Ectodermal cell (in vitro differentiated cells): ENCODE data around the gene PPP5C.
"Not testable (repeated sequence)": the region's sequence is repeated elsewhere in the genome, so short reads cannot be mapped to it uniquely, and the experiment has no call there.

Source experiments
- H3K27ac ChIP-seq: 2 replicates; pipeline ENCODE4 v1.7.0; 2013; ENCODE audit warnings: mild to moderate bottlenecking, low read depth, low read length; ENCODE audit not compliant: insufficient read depth, poor library complexity, severe bottlenecking
- H3K27me3 ChIP-seq: 2 replicates; pipeline ENCODE4 v1.7.0; 2013; ENCODE audit warnings: mild to moderate bottlenecking, low read length; ENCODE audit not compliant: insufficient read depth, control insufficient read depth, poor library complexity, severe bottlenecking
- H3K36me3 ChIP-seq: one replicate; pipeline ENCODE4 v1.7.0; 2013; ENCODE audit warnings: low read length; ENCODE audit not compliant: control insufficient read depth, insufficient read depth
- H3K4me1 ChIP-seq: one replicate; pipeline ENCODE4 v1.7.0; 2013; ENCODE audit warnings: low read length; ENCODE audit not compliant: control insufficient read depth, insufficient read depth
- H3K4me3 ChIP-seq: 2 replicates; pipeline ENCODE4 v1.7.0; 2013; ENCODE audit warnings: low read depth, low read length, control low read depth; ENCODE audit not compliant: insufficient read depth
- H3K9me3 ChIP-seq: 2 replicates; pipeline ENCODE4 v1.7.0; 2013; ENCODE audit warnings: mild to moderate bottlenecking, low read length, moderate library complexity; ENCODE audit not compliant: control insufficient read depth
- WGBS, 2 experiments: methylation state at CpG; one replicate each; pipeline ENCODE4 v1.1.7; 2013; ENCODE audit warnings: missing lambda C conversion rate in 2 of 2; 5-methylcytosine and 5-hydroxymethylcytosine counted together

The PPP5C gene

DNA sequence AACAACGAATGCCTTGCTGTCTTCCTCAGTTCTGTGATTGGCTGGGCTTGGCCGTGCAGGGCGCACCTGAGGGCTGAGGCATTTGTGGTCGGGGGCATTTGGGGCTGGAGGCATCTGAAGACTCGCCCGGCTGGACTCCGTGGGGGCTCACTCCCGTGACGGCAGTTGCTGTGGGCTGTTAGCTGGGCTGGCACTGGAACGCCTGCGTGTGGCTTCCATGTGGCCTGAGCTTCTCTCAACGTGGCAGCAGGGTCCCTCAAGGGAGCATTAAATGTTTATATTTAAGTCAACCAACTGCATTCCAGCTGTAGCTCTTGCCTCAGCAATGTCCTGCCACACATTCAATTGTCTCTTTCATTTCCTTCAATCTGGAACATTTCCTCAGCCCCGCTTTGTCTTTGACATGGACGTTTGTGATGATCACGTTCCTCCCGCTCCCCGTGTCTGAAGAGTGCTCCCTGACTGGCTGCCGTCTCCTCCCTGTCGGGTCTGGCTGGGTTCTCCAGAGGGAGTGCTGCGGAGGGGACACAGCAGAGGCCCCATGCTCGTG, 45.4 kb downstream of the PPP5C start:
- H3K27ac ChIP-seq, result no peak overlapping the region
- H3K4me3 ChIP-seq, result no peak overlapping the region
- H3K27me3 ChIP-seq, result no peaks in the 10 kb centered on the region
- WGBS, 2 experiments, result 88 to 89% methylated on average over 21 of the region's 21 CpGs
- H3K4me1 ChIP-seq, result no peaks in the 10 kb centered on the region
- H3K9me3 ChIP-seq, result no peaks in the 10 kb centered on the region
- peaks cover 38% of the 10 kb centered on the region for H3K36me3 ChIP-seq

DNA sequence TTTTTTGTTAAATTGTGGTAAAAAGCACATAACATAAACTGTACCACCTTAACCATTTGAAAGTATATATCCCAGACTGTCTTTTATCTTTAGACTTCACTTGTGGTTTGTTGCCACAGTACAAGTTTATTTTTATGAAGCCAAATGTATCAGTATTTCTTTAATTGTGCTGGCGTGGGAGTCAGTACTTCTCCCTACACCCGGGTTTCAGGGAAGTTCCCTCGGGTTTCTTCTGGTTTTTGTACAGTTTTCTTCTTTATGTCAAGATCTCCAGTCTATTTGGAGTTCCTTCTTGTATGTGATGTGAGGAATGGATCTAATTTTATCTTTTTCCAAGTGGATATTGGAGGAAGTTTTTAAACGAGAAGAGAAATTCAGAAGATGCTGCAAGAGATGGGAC, 46.0 kb downstream of the PPP5C start:
- Histone ChIP-seq H3K27ac (no peak overlapping the region), H3K9me3 (no peaks in the 10 kb centered on the region), H3K4me1 (no peaks in the 10 kb centered on the region), H3K4me3 (no peak overlapping the region), H3K27me3 (no peaks in the 10 kb centered on the region), H3K36me3 (peaks cover 35% of the 10 kb centered on the region)
- 96 to 97% methylated on average over 4 of the region's 4 CpGs for WGBS, 2 experiments

DNA sequence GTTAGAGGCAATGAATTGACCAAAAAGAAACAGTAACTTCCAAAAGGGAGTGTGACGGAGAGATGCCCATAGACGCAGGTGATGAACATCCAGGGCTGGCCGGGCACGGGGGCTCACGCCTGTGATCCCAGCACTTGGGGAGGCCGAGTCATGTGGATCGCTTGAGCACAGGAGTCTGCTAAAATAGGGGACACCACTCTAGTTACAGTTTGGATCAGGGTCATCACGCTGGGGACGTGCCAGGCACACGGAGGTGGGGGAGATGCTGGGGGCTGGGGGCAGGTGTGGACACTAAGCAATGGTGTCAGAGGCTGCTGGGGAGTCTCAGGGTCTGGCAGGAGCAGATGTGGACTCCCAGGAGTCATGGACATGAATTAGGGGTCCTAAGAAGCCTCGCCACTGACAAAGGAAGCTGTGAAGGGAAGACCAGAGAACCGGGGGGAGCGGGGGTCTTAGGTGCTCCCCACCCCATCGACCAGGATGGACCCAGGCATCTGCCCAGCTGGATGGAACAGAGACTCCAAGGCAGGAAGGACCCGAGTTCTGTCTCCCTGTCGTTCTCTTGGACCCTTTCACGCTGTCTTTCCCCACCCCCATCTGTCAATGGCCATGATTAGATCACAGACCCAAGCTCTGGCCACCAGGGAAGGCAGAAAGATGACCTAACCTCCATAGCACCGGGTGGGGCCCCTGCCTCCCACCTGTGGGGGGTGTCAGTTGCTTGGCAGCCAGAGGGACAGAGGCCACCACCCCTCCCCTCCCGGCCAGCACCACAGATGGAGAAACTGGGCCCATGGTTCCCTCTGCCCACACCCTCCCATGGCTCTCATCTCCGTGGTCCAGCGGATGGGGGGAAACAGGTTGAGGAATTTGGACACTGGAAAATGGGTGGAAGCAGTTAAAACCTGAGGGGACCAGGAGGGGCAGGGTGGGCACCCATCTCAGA, 46.8 kb downstream of the PPP5C start:
- H3K9me3 ChIP-seq, result no peaks in the 10 kb centered on the region
- H3K27ac ChIP-seq, result no peak overlapping the region
- no peak overlapping the region for H3K4me3 ChIP-seq
- H3K27me3 ChIP-seq, result no peaks in the 10 kb centered on the region
- H3K36me3 ChIP-seq, result peaks cover 26% of the 10 kb centered on the region
- H3K4me1 ChIP-seq, result no peaks in the 10 kb centered on the region
- 85% methylated on average over 21 of the region's 21 CpGs for WGBS, 2 experiments

DNA sequence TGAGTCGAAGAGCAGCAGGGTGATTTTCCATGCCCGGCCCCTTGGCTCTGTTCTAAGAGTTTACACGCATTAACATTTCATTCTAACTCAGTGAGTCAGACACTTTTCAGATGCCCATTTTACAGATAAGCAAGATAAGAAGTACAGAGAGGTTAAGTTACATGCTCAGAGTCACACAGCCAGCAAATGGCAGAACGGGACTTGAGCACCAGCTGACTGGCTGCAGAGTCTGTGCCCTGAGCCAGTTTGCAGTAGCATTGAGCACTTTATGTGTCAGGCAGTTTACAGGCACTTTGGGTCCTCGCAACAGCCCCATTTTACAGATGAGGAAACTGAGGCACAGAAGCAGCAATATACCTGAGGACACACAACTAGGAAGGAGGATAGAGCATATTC, 47.5 kb downstream of the PPP5C start:
- Histone ChIP-seq H3K27me3 (no peaks in the 10 kb centered on the region), H3K4me3 (no peak overlapping the region), H3K27ac (no peak overlapping the region), H3K4me1 (no peaks in the 10 kb centered on the region), H3K36me3 (peaks cover 20% of the 10 kb centered on the region), H3K9me3 (no peaks in the 10 kb centered on the region)
- 93 to 94% methylated on average over 5 of the region's 5 CpGs for WGBS, 2 experiments

DNA sequence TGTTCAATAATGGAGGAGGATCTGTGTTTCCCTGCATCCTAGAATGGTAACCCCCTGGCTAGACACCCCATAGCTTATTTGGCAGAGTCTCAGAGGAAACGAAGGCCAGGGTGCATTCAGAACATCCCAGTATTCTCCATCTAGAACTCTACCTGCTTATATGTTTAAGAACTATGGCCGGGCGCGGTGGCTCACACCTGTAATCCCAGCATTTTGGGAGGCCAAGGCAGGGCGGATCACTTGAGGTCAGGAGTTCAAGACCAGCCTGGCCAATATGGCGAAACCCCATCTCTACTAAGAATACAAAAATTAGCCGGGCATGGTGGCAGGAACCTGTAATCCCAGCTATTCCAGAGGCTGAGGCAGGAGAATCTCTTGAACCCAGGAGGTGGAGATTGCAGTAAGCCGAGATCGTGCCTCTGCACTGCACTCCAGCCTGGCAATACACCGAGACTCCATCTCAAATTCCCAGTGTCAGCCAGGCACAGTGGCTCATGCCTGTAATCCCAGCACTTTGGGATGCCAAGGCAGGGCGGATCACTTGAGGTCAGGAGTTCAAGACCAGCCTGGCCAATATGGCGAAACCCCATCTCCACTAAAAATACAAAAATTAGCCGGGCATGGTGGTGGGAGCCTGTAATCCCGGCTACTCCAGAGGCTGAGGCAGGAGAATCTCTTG, 51.1 kb downstream of the PPP5C start:
- WGBS, 2 experiments, result 90 to 92% methylated on average over 14 of the region's 14 CpGs
- not testable (repeated sequence) for H3K27me3 ChIP-seq, H3K4me1 ChIP-seq, H3K27ac ChIP-seq, H3K9me3 ChIP-seq, H3K36me3 ChIP-seq, H3K4me3 ChIP-seq

DNA sequence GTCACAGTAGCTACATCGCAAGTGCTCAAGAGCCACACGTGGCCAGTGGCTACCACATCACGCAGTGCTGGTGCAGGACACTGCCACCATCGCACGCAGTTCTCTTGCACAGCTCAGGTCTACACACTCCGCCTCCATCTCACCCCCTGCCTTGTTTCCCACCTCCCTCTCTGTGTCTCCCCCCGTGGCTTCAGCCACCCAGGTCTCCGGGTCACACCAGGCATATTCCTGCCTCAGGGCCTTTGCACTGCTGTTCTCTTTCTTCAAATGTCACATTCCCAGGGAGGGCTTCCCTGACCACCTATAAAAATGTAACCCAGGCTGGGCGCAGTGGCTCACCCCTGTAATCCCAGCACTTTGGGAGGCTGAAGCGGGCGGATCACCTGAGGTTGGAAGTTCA, 55.8 kb downstream of the PPP5C start:
- no peaks in the 10 kb centered on the region for H3K36me3 ChIP-seq
- no peak overlapping the region for H3K27ac ChIP-seq
- WGBS, 2 experiments, result 86 to 91% methylated on average over 11 of the region's 11 CpGs
- H3K4me1 ChIP-seq, result peaks cover 9% of the 10 kb centered on the region
- H3K9me3 ChIP-seq, result no peaks in the 10 kb centered on the region
- H3K4me3 ChIP-seq, result no peak overlapping the region
- peaks cover 49% of the 10 kb centered on the region for H3K27me3 ChIP-seq

DNA sequence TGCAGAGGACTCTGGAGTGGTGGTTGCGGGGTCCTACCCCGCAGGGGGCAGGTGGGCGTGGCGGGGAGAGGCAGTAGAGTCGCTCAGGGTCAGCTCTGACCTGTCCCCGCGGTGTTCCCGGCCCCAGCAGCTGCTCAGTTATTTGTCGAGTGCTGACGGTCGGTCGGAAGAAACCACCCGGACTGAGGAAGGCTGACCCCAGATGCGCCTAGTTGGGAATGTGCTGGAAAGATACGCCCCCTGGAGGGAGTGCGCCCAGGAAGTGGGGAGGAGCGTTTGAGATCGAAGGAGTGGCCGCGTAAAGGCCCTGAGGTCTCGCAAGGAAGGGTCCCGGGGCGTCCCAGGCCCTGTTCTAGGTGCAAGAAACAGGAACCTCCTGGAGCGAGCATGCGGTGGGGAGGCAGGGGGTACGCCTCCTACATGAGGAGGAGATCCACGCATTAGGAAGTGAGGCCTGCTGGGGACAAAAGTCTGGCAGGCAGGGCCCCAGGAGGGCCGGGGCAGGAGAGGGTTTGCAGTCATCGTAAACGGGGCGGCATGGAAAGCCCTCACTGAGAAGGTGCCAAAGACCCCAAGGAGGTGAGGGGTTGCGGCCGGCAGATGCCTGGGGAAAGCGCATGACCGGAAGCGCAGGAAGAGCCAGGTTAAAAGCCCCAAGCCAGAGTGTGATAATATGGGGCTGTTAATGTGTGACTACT, 57.3 kb downstream of the PPP5C start:
- H3K27ac ChIP-seq, result no peak overlapping the region
- no peaks in the 10 kb centered on the region for H3K9me3 ChIP-seq
- WGBS, 2 experiments, result 8 to 9% methylated on average over 36 of the region's 36 CpGs
- no peaks in the 10 kb centered on the region for H3K36me3 ChIP-seq
- H3K4me3 ChIP-seq, result peak overlapping the region; percentile 20
- H3K27me3 ChIP-seq, result peaks cover 58% of the 10 kb centered on the region
- peaks cover 16% of the 10 kb centered on the region for H3K4me1 ChIP-seq

DNA sequence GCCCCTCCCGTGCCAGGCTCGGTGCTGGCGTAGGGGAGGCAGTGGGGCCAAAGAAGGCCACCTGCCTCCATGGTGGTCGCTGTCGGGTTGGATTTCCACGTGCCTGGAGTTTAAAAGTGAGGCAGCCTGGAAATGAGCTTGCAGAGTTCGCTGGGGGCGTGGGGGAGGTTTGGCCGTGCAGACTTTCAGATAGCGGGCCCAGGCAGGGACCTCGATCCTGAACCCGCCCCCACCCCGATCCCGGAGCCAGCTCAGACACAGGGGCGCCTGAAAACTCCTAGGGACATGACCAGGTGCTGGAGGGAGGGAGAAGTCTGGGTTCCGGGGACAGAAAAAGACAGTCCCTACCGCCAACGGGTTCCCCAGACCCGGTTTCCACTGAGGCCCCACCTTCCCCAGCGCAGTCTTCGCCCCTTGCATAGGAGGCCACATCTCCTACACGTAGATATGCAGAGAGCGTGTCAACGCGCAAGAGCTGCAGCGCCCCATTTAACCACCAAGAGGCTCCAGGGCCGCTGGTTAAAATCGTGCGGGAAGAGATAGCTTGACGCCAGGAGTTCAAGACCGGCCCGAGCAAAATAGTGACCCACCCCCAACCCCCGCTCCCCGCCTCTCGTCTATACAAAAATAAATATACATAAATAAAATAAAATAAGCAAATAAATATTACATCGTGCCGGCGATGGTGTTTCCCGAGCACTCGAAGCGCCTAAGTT, 58.0 kb downstream of the PPP5C start:
- H3K27ac ChIP-seq, result no peak overlapping the region
- 46 to 51% methylated on average over 37 to 38 of the region's 41 CpGs for WGBS, 2 experiments
- no peaks in the 10 kb centered on the region for H3K9me3 ChIP-seq
- H3K36me3 ChIP-seq, result no peaks in the 10 kb centered on the region
- H3K27me3 ChIP-seq, result peaks cover 58% of the 10 kb centered on the region
- peaks cover 16% of the 10 kb centered on the region for H3K4me1 ChIP-seq
- peak overlapping the region; percentile 20 for H3K4me3 ChIP-seq

DNA sequence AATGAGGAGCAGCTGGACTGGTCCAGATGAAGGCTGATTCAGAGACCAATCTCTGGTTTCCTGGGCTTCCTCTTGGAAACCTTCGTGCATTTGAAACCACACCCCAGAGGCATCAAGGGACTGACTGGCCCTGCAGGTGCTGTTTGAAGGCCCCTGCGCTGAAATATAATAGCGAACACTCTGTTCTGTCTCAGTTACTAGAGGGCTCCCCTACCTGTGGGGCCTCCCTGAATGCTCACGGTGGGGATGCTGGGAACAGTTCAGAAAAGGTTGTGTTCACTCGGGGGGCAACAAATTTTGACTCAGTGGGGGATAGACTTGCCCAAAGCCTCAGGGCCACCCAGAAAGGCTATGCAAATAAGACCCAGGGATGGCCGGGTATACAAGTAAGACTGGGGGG, 60.1 kb downstream of the PPP5C start:
- no peaks in the 10 kb centered on the region for H3K36me3 ChIP-seq
- WGBS, 2 experiments, result 10 to 11% methylated on average over 6 of the region's 6 CpGs
- peaks cover 16% of the 10 kb centered on the region for H3K4me1 ChIP-seq
- peaks cover 69% of the 10 kb centered on the region for H3K27me3 ChIP-seq
- H3K27ac ChIP-seq, result no peak overlapping the region
- H3K9me3 ChIP-seq, result no peaks in the 10 kb centered on the region
- H3K4me3 ChIP-seq, result no peak overlapping the region
